HCT116 (cell line): ENCODE data around the gene KIF26A. TPM values are rescaled to one million over a fixed set of nuclear protein-coding genes. Genes with fewer than 3 reads are reported as not detected.

Source experiments
- ATAC-seq: fragments of 200-7000 bp; cut with Tn5 transposase; 2 replicates; pipeline ENCODE4 v1.9.1; 2020; ENCODE audit warnings: mild to moderate bottlenecking, moderate library complexity
- BruUV-seq: library from RNA; stranded (reverse); fragments of 400-500 nt; replicated peaks from 2 replicates; lab custom pipeline; 2021; lab: Mats Ljungman, UMichigan
- CTCF ChIA-PET: fragments of 300-600 bp; sonication (Branson Sonifier 250); formaldehyde crosslinking; loops from one replicate; lab custom pipeline; 2021; ENCODE audit warnings: antibody characterized with exemption; lab: Charles Lee
- POLR2A ChIA-PET: fragments of 300-600, 350-600 bp; sonication (Branson Sonifier 250); formaldehyde crosslinking; loops from one replicate; lab custom pipeline; 2021; ENCODE audit warnings: antibody characterized with exemption; lab: Charles Lee
- RAD21 ChIA-PET, 2 experiments: fragments of 300-600 bp; sonication (Branson Sonifier 250); formaldehyde crosslinking; loops; one replicate each; lab custom pipeline; 2023; ENCODE audit warnings: low total read pairs in 2 of 2; ENCODE audit not compliant: uncharacterized antibody in 2 of 2, unreplicated experiment in 2 of 2, low non-redundant PET in 1 of 2; lab: Charles Lee
- DNase-seq: peaks from one replicate; pipeline ENCODE4 v3.0.0-alpha.2; 2010; ENCODE audit warnings: low read depth, low spot score
- H2AFZ ChIP-seq: fragments of 200-600 bp; shearing (Covaris generic), sonication (generic); 2 replicates; pipeline ENCODE4 v1.6.1; 2017; ENCODE audit warnings: low read depth, mixed run types, mixed read lengths, antibody characterized with exemption, low read length; ENCODE audit not compliant: poor library complexity, severe bottlenecking
- H3K27ac ChIP-seq: 2 replicates; pipeline ENCODE4 v1.5.1; 2012; ENCODE audit warnings: low read depth, low read length
- H3K27me3 ChIP-seq: fragments of 200-600 bp; sonication (generic); 2 replicates; pipeline ENCODE4 v1.6.1; 2016; ENCODE audit warnings: mixed run types, low read length, mixed read lengths; ENCODE audit not compliant: insufficient read depth
- H3K36me3 ChIP-seq, 2 experiments: fragments of 200-500 bp in 1 of 2; fragments of 200-600 bp in 1 of 2; sonication (Bioruptor generic) in 1 of 2; sonication (generic) in 1 of 2; 2 replicates each; pipeline versions ENCODE4 v1.5.1 to v1.6.1; 2014 to 2016; ENCODE audit warnings: low read length in 2 of 2, inconsistent platforms in 1 of 2, mixed read lengths in 1 of 2, mixed run types in 1 of 2; ENCODE audit not compliant: insufficient read depth in 2 of 2, control insufficient read depth in 1 of 2
- H3K4me1 ChIP-seq, 2 experiments: fragments of 200-600 bp in 1 of 2; sonication (generic) in 1 of 2; 2 replicates each; pipeline versions ENCODE4 v1.5.1 to v1.6.1; 2012 to 2017; ENCODE audit warnings: low read length in 2 of 2, inconsistent platforms in 1 of 2, mild to moderate bottlenecking in 1 of 2, mixed read lengths in 1 of 2, mixed run types in 1 of 2, moderate library complexity in 1 of 2; ENCODE audit not compliant: insufficient read depth in 2 of 2, control insufficient read depth in 1 of 2
- H3K4me2 ChIP-seq: fragments of 200-600 bp; sonication (generic); 2 replicates; pipeline ENCODE4 v1.6.1; 2017; ENCODE audit warnings: mixed run types, low read length, mixed read lengths
- H3K4me3 ChIP-seq, 2 experiments: fragments of 200-600 bp in 1 of 2; sonication (generic) in 1 of 2; replicated peaks in 1 of 2; 2 replicates each; pipeline ENCODE4 v1.5.1; 2011 to 2016; ENCODE audit warnings: low read length in 2 of 2, control low read depth in 1 of 2, low read depth in 1 of 2, mild to moderate bottlenecking in 1 of 2, mixed read lengths in 1 of 2, mixed run types in 1 of 2
- H3K79me2 ChIP-seq: fragments of 200-600 bp; sonication (generic); 2 replicates; pipeline ENCODE4 v1.6.1; 2017; ENCODE audit warnings: mild to moderate bottlenecking, mixed run types, low read length, moderate library complexity, mixed read lengths; ENCODE audit not compliant: insufficient read depth
- H3K9ac ChIP-seq: fragments of 200-600 bp; sonication (generic); 2 replicates; pipeline ENCODE4 v1.6.1; 2016; ENCODE audit warnings: low read length, mixed read lengths
- H3K9me2 ChIP-seq: fragments of 200-600 bp; sonication (generic), shearing (Covaris generic); 2 replicates; pipeline ENCODE4 v1.6.1; 2017; ENCODE audit warnings: mixed run types, mild to moderate bottlenecking, moderate library complexity; ENCODE audit not compliant: insufficient read depth
- H3K9me3 ChIP-seq, 2 experiments: fragments of 200-500 bp in 1 of 2; fragments of 200-600 bp in 1 of 2; sonication (Bioruptor generic) in 1 of 2; sonication (generic) in 1 of 2; 2 replicates each; pipeline ENCODE4 v1.6.1; 2014 to 2017; ENCODE audit warnings: low read length in 2 of 2, mixed read lengths in 2 of 2, inconsistent platforms in 1 of 2, low read depth in 1 of 2, mild to moderate bottlenecking in 1 of 2, mixed run types in 1 of 2, moderate library complexity in 1 of 2; ENCODE audit not compliant: control insufficient read depth in 1 of 2, insufficient read depth in 1 of 2
- H4K20me1 ChIP-seq: fragments of 200-600 bp; sonication (generic), shearing (Covaris generic); 2 replicates; pipeline ENCODE4 v1.6.1; 2017; ENCODE audit warnings: mixed run types, mild to moderate bottlenecking, moderate library complexity; ENCODE audit not compliant: insufficient read depth
- CBX3 ChIP-seq: IDR thresholded peaks from 2 replicates; pipeline ENCODE4 v1.6.1; 2012; ENCODE audit warnings: low read depth
- EGR1 ChIP-seq: IDR thresholded peaks from 2 replicates; pipeline ENCODE4 v1.6.1; 2012; ENCODE audit warnings: low read depth
- ELF1 ChIP-seq: IDR thresholded peaks from 2 replicates; pipeline ENCODE4 v1.6.1; 2012; ENCODE audit warnings: low read depth, borderline replicate concordance
- EZH2 ChIP-seq: fragments of 200-600 bp; sonication (generic); IDR thresholded peaks from 2 replicates; pipeline ENCODE4 v1.6.1; 2017; ENCODE audit warnings: antibody characterized with exemption, mixed run types
- EZH2phosphoT487 ChIP-seq: fragments of 200-600 bp; IDR thresholded peaks from 2 replicates; pipeline ENCODE4 v1.6.1; 2018; ENCODE audit warnings: antibody characterized with exemption, borderline replicate concordance
- FOSL1 ChIP-seq: IDR thresholded peaks from 2 replicates; pipeline ENCODE4 v1.6.1; 2012; ENCODE audit warnings: low read depth
- MAX ChIP-seq: IDR thresholded peaks from 2 replicates; pipeline ENCODE4 v1.6.1; 2012
- POLR2A ChIP-seq: IDR thresholded peaks from 2 replicates; pipeline ENCODE4 v1.7.0; 2011; ENCODE audit warnings: borderline replicate concordance; ENCODE audit not compliant: insufficient read depth, insufficient read length; ENCODE audit errors: extremely low read depth
- RAD21 ChIP-seq: IDR thresholded peaks from 2 replicates; pipeline ENCODE4 v1.6.1; 2012; ENCODE audit warnings: low read depth, mild to moderate bottlenecking
- REST ChIP-seq: IDR thresholded peaks from 2 replicates; pipeline ENCODE4 v1.6.1; 2012; ENCODE audit warnings: low read depth
- SIN3A ChIP-seq: IDR thresholded peaks from 2 replicates; pipeline ENCODE4 v1.6.1; 2012; ENCODE audit warnings: low read depth
- SP1 ChIP-seq: IDR thresholded peaks from 2 replicates; pipeline ENCODE4 v1.6.1; 2012; ENCODE audit warnings: low read depth
- SRF ChIP-seq: IDR thresholded peaks from 2 replicates; pipeline ENCODE4 v1.6.1; 2012; ENCODE audit warnings: low read depth
- TCF7L2 ChIP-seq: IDR thresholded peaks from 2 replicates; pipeline ENCODE4 v1.7.0; 2011; ENCODE audit warnings: borderline replicate concordance, inconsistent platforms; ENCODE audit not compliant: insufficient read depth, insufficient read length; ENCODE audit errors: extremely low read depth
- YY1 ChIP-seq: IDR thresholded peaks from 2 replicates; pipeline ENCODE4 v1.6.1; 2011; ENCODE audit warnings: low read length, low read depth, moderate library complexity, mild to moderate bottlenecking; ENCODE audit not compliant: insufficient replicate concordance; ENCODE audit errors: extremely low read depth
- ZBTB33 ChIP-seq: IDR thresholded peaks from 2 replicates; pipeline ENCODE4 v1.6.1; 2011; ENCODE audit warnings: mild to moderate bottlenecking, low read length, moderate library complexity; ENCODE audit not compliant: insufficient replicate concordance; ENCODE audit errors: extremely low read depth
- ZNF274 ChIP-seq: fragments of 200-500 bp; sonication (Bioruptor generic); IDR thresholded peaks from 2 replicates; pipeline ENCODE4 v1.6.1; 2014; ENCODE audit warnings: mild to moderate bottlenecking, low read depth, low read length, inconsistent platforms
- intact Hi-C: fragments of 100-400 bp; cut with micrococcal nuclease; formaldehyde crosslinking; loops from 2 replicates; pipeline ENCODE4 v1.10.0; 2022
- total RNA-seq: library from RNA; stranded (reverse); gene quantifications from one replicate; pipeline ENCODE4 v1.2.1, GENCODE V29; 2021; ENCODE audit not compliant: unreplicated experiment

KIF26A gene
- total RNA-seq, 1 experiment from 2014 or later: 10.2 TPM

- TF ChIP-seq MAX: no peak
Observed at GRCh38 chr14:104212206-104213095, 74.1 kb downstream of the KIF26A start (continued).

GRCh38 chr14:104213301-104214034 is 75.1 kb downstream of the KIF26A start:
- no peaks in the 10 kb centered on the region for H3K36me3 ChIP-seq
- CTCF ChIA-PET: no interaction called here
- no peaks in the 10 kb centered on the region for H3K27me3 ChIP-seq
- no peak for ATAC-seq
- intact Hi-C loops: no loop called here
- no peaks in the 10 kb centered on the region for H3K9me3 ChIP-seq
- no peak overlapping the region for H3K4me2 ChIP-seq
- H2AFZ ChIP-seq: no peak overlapping the region
- H4K20me1 ChIP-seq: no peaks in the 10 kb centered on the region
- RAD21 ChIA-PET: no interaction called here
- DNase-seq: no peak
- no peaks in the 10 kb centered on the region for H3K79me2 ChIP-seq
- H3K9ac ChIP-seq: no peak overlapping the region
- H3K4me3 ChIP-seq: no peak overlapping the region
- no peaks in the 10 kb centered on the region for H3K4me1 ChIP-seq
- no peaks in the 10 kb centered on the region for H3K9me2 ChIP-seq
- no TSS peak for BruUV-seq
- TF ChIP-seq ZNF274 (no peak), EGR1 (no peak), SP1 (no peak), EZH2phosphoT487 (no peak), ZBTB33 (no peak), ELF1 (no peak), SIN3A (no peak), REST (no peak), CBX3 (no peak), POLR2A (no peak), FOSL1 (no peak), SRF (no peak), TCF7L2 (no peak), EZH2 (no peak), RAD21 (no peak), YY1 (no peak)
- no peak overlapping the region for H3K27ac ChIP-seq
- POLR2A ChIA-PET: no interaction called here
